Measurements from ENCODE around the gene MT1M. TPM values are rescaled to one million over a fixed set of nuclear protein-coding genes. Genes with fewer than 3 reads are reported as not detected.

MT1M gene
- polyA plus RNA-seq, 1 donor (not counting 4 experiments of a cell fraction or from before 2014, with no cell fraction given): 0.20 TPM

DNA sequence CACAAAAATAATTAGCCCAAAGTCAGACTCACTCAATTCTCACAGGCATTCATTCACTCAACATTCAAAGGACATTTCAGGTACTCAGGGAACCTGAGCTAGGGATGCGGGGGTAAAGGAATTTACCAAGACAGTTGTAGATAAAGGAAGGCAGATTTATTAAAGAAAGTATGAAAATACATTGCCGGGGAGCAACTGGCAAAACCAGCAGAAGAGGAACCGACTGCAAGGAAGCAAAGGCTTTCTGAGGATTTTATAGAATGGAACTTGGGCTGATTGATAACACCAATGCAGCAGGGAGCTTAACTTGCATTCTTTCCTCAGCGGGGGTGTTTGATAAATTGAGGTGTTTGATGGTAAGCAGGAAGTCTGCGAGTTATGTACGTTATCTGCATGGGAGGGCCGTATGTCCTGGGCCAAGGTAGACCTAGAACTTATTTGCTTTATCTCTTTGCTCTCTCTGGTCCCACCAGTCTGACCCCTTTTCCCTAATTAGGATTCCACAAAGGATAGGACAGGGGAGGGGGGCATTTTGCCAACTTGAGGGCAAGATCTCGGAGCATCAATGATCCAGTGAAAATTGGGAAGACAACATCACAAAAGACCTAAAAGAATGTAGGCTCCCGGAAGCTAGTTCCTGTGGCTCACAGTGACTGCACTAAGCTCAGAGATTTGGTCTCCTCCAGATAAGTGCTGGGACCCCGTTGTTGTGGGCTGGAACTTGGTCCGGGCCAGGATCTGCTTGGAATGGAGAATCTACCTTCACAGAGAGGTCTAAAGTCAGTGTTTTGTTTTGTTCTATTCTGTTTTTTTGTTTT is 48.9 kb upstream of the MT1M start:
- no peaks in the 10 kb centered on the region for H3K9me3 ChIP-seq (ENCODE audit: control insufficient read depth, low read depth, low read length)
- no peaks in the 10 kb centered on the region for H3K4me1 ChIP-seq (ENCODE audit: control insufficient read depth, extremely low read depth, insufficient read depth, low read length)
- TF ChIP-seq EZH2 (IDR thresholded peaks at IDR 0.05; ENCODE audit: low read length): no peak
- TF ChIP-seq, protein P1, sequence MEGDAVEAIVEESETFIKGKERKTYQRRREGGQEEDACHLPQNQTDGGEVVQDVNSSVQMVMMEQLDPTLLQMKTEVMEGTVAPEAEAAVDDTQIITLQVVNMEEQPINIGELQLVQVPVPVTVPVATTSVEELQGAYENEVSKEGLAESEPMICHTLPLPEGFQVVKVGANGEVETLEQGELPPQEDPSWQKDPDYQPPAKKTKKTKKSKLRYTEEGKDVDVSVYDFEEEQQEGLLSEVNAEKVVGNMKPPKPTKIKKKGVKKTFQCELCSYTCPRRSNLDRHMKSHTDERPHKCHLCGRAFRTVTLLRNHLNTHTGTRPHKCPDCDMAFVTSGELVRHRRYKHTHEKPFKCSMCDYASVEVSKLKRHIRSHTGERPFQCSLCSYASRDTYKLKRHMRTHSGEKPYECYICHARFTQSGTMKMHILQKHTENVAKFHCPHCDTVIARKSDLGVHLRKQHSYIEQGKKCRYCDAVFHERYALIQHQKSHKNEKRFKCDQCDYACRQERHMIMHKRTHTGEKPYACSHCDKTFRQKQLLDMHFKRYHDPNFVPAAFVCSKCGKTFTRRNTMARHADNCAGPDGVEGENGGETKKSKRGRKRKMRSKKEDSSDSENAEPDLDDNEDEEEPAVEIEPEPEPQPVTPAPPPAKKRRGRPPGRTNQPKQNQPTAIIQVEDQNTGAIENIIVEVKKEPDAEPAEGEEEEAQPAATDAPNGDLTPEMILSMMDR (optimal IDR thresholded peaks at IDR 0.05 in 1 of 3, IDR thresholded peaks at IDR 0.05 in 1 of 3, conservative IDR thresholded peaks at IDR 0.05 in 1 of 3; ENCODE audit: extremely low read depth in 1 of 3, insufficient read depth in 2 of 3, low read length in 3 of 3): no peak
- no peak overlapping the region for H2AFZ ChIP-seq (ENCODE audit: control insufficient read depth, low read length)
- DNase-seq (ENCODE audit: low read depth, low spot score) (no peak), FAIRE-seq (no peak)
- no peak overlapping the region for H3K4me3 ChIP-seq (ENCODE audit: control insufficient read depth in 2 of 3, extremely low read depth in 1 of 3, insufficient read depth in 2 of 3, low read depth in 1 of 3, low read length in 3 of 3)
- peaks cover 13% of the 10 kb centered on the region for H3K27me3 ChIP-seq (ENCODE audit: control insufficient read depth, extremely low read depth, insufficient read depth, low read length)
- no peak overlapping the region for H3K27ac ChIP-seq (ENCODE audit: control insufficient read depth, insufficient read depth, low read length)
- H3K79me2 ChIP-seq (ENCODE audit: control insufficient read depth, insufficient read depth, low read length): no peaks in the 10 kb centered on the region
- no peaks in the 10 kb centered on the region for H3K9me1 ChIP-seq (ENCODE audit: control insufficient read depth, extremely low read depth, insufficient read depth, low read length)
- H3K36me3 ChIP-seq (ENCODE audit: control insufficient read depth in 2 of 2, extremely low read depth in 1 of 2, insufficient read depth in 2 of 2, low read length in 2 of 2): no peaks in the 10 kb centered on the region
- dilution Hi-C loops (cut with MboI; ENCODE audit: extremely low pct_ligation_motif_present, low sequenced_read_pairs): no loop called here
- no peak overlapping the region for H3K9ac ChIP-seq (ENCODE audit: control insufficient read depth, extremely low read depth, insufficient read depth, low read length)
- H4K20me1 ChIP-seq (ENCODE audit: control insufficient read depth, extremely low read depth, insufficient read depth, low read length): no peaks in the 10 kb centered on the region
- H3K4me2 ChIP-seq (ENCODE audit: control insufficient read depth, extremely low read depth, insufficient read depth, low read depth, low read length): no peak overlapping the region

DNA sequence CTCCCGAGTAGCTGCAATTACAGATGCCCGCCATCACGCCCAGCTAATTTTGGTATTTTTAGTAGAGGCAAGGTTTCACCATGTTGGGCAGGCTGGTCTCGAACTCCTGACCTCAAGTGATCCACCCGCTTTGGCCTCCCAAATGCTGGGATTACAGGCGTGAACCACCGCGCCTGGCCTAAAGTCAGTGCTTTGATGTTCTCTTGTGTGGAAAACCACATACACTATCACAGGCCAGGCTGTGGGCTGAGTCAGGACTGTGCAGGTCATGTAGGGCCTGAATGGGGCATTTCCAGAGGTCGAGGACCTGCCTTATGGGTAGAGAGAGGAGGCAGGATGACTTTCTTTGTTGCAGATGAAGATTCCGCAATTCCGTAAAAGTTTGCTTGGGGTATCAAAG is 48.2 kb upstream of the MT1M start:
- dilution Hi-C loops (cut with MboI; ENCODE audit: extremely low pct_ligation_motif_present, low sequenced_read_pairs): no loop called here
- DNase-seq (ENCODE audit: low read depth, low spot score): no peak
- FAIRE-seq: no peak

More for the DNA sequence above, 48.2 kb upstream of the MT1M start:
- TF ChIP-seq, protein P1 (optimal IDR thresholded peaks at IDR 0.05 in 1 of 3, IDR thresholded peaks at IDR 0.05 in 1 of 3, conservative IDR thresholded peaks at IDR 0.05 in 1 of 3; ENCODE audit: extremely low read depth in 1 of 3, insufficient read depth in 2 of 3, low read length in 3 of 3): no peak
- no peak for TF ChIP-seq EZH2 (IDR thresholded peaks at IDR 0.05; ENCODE audit: low read length)
- no peaks in the 10 kb centered on the region for H3K36me3 ChIP-seq (ENCODE audit: control insufficient read depth in 2 of 2, extremely low read depth in 1 of 2, insufficient read depth in 2 of 2, low read length in 2 of 2)
- no peaks in the 10 kb centered on the region for H3K4me1 ChIP-seq (ENCODE audit: control insufficient read depth, extremely low read depth, insufficient read depth, low read length)
- no peak overlapping the region for H3K27ac ChIP-seq (ENCODE audit: control insufficient read depth, insufficient read depth, low read length)
- no peak overlapping the region for H3K9ac ChIP-seq (ENCODE audit: control insufficient read depth, extremely low read depth, insufficient read depth, low read length)
- no peak overlapping the region for H3K4me3 ChIP-seq (ENCODE audit: control insufficient read depth in 2 of 3, extremely low read depth in 1 of 3, insufficient read depth in 2 of 3, low read depth in 1 of 3, low read length in 3 of 3)
- H3K9me3 ChIP-seq (ENCODE audit: control insufficient read depth, low read depth, low read length): no peaks in the 10 kb centered on the region
- no peak overlapping the region for H2AFZ ChIP-seq (ENCODE audit: control insufficient read depth, low read length)
- no peaks in the 10 kb centered on the region for H4K20me1 ChIP-seq (ENCODE audit: control insufficient read depth, extremely low read depth, insufficient read depth, low read length)
- H3K79me2 ChIP-seq (ENCODE audit: control insufficient read depth, insufficient read depth, low read length): no peaks in the 10 kb centered on the region
- no peaks in the 10 kb centered on the region for H3K9me1 ChIP-seq (ENCODE audit: control insufficient read depth, extremely low read depth, insufficient read depth, low read length)
- peaks cover 20% of the 10 kb centered on the region for H3K27me3 ChIP-seq (ENCODE audit: control insufficient read depth, extremely low read depth, insufficient read depth, low read length)
- no peak overlapping the region for H3K4me2 ChIP-seq (ENCODE audit: control insufficient read depth, extremely low read depth, insufficient read depth, low read depth, low read length)
